Medulla oblongata (tissue), 1 donor: ENCODE results near the gene OBSL1.

ENCODE experiments used
- DNase-seq: peaks from one replicate; pipeline ENCODE4 v3.0.0-alpha.2; 2015; ENCODE audit errors: extremely low spot score

The OBSL1 gene

GRCh38 chr2:219571311-219572236 lies at the start of gene OBSL1:
OBSL1 (minus strand) TSS chr2:219571539; CDS start chr2:219571232, 307 bp downstream.
- peak; percentile 41 for DNase-seq

DNA sequence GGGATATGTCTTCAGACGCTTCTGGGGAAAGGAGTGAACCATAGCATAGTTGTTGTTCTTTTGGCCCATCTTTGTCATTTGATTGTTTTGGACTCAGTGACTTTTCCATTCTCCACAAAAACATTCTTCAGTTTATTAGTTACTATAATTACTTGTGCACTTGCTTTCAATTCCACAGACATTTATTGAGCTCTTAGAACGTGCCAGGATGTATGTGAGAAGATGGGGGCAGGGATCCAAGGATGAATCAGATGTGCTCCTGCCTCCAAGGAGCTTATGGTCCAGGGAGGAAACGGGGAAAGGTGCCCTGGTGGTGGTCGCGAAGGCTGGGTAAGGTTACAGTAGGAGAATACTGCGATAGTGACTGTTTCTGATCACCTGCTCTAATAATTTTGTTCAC lies 49.2 kb upstream of the OBSL1 start:
- DNase-seq = no peak

DNA sequence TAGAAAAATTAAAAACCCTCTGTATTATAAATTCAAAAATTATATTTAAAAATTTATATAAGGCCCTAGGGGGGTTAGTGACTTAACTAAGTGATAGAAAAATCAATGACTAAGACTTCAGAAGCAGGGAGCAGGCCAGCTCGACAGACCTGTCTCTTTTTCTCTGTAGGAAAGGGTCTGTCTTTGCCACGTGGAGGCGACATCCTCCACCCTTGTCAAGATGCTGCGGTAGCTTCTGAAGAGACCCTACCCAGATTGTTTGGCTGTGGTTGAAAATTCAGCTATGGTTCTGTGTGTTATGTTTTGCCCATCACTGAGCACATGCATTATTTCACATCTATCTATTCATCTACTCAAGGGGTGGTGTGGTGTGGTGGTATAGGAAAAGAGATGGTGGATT lies 47.9 kb upstream of the OBSL1 start:
- no peak for DNase-seq

DNA sequence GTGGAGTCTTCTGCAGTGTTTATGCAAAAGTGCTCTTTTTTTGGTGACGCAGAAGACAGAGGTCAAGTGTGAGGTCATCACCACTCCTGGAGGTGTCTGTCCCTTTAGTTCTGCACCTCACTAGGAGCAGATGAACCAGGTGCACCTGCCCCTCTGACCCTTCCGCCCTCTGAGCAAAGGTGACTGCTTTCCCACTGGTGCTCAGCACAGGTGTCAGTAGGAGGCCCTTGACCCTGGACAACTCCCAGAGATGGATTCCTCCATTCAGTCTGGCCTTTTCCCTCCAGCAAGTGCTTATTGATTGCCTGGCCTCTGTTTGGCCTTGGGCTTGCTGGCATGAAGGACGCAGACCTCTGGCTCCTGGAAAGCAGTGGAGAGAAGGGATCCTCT lies 47.4 kb upstream of the OBSL1 start:
- DNase-seq = no peak

DNA sequence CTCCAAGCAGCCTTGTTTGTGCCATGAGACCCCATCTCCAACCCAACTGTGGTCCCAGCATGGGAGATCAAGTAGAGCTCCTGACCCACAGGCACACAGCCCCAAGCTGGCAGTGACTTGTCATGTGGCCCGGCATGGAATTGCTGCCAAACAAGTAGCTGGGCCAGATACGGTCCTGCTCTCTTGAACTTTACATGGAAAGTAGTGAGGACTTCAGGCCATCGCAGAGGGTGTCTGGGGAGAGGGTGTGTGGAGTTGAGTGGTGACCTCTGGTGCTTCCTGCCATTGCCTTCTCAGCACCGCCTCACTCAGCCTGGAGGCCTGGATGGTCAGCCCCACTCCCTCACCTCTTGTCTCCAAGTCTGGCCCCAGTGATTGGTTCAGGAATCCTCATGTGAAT lies 45.2 kb upstream of the OBSL1 start:
- DNase-seq = no peak

DNA sequence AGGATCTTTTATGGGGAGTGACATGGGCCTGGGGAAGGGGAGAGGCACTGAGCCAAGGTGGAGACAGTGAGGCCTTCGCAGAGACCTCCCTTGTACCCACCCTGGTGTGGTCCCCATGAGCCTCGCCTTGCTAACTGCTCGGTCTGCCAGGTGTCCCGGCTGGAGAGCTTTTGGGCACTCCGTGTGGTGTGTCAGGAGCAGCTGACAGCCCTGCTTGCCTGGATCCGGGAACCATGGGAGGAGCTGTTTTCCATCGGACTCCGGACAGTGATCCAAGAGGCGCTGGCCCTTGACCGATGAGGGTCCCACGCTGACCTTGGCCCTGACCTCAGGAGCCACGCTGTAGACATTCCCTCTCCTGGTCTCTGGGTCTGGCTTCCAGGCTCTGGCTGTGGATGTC lies 44.6 kb upstream of the OBSL1 start:
- no peak for DNase-seq

GRCh38 chr2:219615036-219615435 lies 43.7 kb upstream of the OBSL1 start:
- no peak for DNase-seq

DNA sequence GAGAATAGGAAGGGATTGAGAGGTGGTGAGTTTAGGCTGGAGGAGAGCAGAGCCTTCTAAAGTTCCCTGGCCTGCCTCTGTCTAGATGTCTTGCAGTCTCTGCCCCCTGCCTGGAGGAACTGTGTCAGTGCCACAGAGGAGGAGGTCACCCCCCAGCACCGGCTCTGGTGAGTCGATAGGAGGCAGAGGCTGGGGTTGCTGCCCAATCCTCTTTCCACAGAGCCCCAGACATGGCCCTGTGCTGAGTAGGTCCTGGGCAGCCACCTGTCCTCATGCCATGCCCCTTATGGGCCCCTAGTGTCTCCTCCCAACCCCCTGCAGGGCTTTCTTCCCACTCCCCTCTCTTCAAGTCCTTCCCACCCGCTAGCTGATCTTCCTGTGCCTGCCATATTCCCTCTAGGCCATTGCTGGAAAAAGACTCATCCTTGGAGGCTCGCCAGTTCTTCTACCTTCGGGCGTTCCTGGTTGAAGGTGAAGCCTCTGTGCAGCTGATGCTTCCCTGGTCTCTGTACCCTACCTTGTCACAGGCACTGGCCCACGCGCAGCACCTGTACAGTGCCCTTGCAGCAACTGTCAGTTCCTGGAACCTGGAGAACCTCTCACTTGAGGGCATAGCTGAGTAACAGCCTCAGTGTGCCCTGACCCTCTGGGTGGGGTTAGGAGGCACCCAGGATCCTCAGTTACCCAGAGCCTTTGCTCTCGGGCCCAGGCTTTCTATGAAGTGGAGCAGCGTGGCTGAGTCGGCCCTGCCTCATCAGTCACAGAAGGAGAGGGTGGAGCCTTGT lies 42.9 kb upstream of the OBSL1 start:
- no peak for DNase-seq

GRCh38 chr2:219613461-219614070 lies 42.2 kb upstream of the OBSL1 start:
- no peak for DNase-seq

- DNase-seq = no peak
Observed at GRCh38 chr2:219612577-219613286, 41.4 kb upstream of the OBSL1 start.

- no peak for DNase-seq
Observed at GRCh38 chr2:219611866-219612576, 40.7 kb upstream of the OBSL1 start.

DNA sequence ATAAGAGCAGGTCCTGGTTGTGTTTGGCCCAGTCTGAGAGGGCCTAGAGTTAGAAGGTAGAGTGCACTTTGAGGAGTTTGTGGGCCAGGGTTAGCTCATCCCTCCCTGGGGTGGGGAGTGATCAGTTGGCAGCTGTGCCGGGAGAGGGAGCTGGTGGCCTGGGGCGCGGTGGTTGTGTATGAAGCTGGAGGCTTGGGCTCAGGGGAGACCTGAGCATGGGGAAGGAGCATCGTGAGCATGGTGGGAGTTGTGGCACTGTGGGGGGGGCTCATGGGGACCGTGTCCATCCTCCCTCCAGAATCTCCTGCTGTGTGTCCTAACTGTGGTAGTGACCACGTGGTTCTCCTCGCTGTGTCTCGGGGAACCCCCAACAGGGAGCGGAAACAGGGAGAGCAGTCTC lies 40.0 kb upstream of the OBSL1 start:
- no peak for DNase-seq

DNA sequence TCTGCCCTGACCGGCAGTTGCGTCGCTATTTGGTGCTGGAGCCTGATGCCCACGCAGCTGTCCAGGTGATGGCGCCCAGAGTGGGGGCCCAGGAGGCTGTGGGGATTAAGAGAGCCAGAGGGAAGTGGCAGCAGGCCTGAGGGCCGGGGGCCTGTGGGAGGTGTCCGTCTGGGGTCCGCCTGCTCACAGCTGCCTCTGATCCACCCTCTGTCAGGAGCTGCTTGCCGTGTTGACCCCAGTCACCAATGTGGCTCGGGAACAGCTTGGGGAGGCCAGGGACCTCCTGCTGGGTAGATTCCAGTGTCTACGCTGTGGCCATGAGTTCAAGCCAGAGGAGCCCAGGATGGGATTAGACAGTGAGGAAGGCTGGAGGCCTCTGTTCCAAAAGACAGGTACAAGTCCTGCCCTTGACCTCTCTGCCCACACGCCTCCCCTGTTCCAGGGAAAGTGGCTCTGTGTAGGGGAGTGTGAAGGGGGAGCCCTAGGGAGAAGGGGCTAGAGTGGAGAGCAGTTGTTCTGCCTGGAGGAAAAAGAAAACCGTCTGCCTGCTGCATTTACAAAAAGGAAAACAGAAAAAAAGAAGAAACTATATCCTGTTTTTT lies 37.9 kb upstream of the OBSL1 start:
- DNase-seq = no peak

- DNase-seq = no peak
Observed at GRCh38 chr2:219608399-219608964, 37.1 kb upstream of the OBSL1 start.

- DNase-seq = no peak
Observed at GRCh38 chr2:219607931-219608330, 36.6 kb upstream of the OBSL1 start.

DNA sequence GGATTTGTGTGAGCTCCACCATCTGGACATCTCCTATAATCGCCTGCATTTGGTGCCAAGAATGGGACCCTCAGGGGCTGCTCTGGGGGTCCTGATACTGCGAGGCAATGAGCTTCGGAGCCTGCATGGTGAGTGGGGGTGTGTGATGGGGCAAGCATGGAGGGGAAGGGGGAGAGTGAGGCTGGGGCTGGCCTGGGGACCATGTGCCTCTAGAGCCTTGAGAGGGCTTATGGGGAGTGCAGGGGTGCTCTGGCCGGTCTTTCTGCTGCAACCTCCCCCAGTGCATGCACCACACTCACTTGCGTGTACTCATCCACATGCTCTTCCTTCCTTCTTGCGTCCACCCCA lies 34.2 kb upstream of the OBSL1 start:
- no peak for DNase-seq

DNA sequence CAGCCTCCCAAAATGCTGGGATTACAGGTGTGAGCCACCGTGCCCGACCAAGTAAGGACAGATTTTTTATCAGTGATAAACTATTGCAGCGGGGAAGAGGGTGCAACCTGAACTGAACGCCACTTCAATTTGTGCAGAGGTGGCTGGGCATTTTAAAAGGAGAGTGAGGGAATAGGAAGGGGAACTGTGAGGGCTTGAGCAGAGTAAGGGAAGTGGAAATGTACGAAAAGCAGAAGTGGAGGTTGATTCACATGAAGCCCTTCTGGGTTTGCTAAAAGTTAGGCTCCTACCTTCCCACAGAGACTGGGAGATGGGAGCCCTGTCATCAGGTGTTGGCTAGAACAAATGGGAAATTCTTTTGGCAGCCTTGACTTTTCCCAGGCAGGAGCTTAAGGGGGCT lies 32.4 kb upstream of the OBSL1 start:
- peak; percentile 55 for DNase-seq

GRCh38 chr2:219598308-219599078 lies 27.2 kb upstream of the OBSL1 start:
- DNase-seq = no peak

- peak; percentile 98 for DNase-seq
Observed at GRCh38 chr2:219597552-219598307, 26.4 kb upstream of the OBSL1 start, which contains the start of gene STK11IP. STK11IP (plus strand) TSS chr2:219597857; CDS start chr2:219598120, 263 bp downstream.
